SK-N-MC (cell line): Measurements from ENCODE around the gene CFAP206.

Experiments
- EZH2 ChIP-seq: fragments of 200-600 bp; sonication (generic); IDR thresholded peaks from one replicate; pipeline ENCODE4 v1.6.1; 2017; ENCODE audit warnings: antibody characterized with exemption
- POLR2AphosphoS5 ChIP-seq: IDR thresholded peaks from 2 replicates; pipeline ENCODE4 v1.6.1; 2012; ENCODE audit warnings: mild to moderate bottlenecking, low read depth, low read length, borderline replicate concordance

DNA sequence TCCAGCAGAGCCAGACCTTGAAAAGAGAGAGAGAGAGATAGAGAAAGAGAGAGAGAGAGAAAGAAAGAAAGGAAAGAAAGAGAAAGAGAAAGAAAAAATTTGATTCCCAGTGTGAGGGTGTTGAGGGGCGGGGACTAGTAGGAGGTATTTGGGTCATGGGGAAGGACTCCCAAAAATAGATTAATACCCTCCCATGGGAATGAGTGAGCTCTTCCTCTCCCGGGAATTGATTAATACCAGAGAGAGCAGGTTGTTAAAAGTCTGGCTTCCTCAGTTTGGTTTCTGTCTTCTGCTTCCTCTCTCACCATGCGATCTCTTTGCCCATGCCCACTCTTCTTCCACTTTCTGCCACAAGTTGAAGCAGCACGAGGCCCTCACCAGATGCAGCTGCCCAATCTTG lies 28.8 kb upstream of the CFAP206 start:
- TF ChIP-seq POLR2AphosphoS5 (no peak), EZH2 (no peak)
